Mammary epithelial cell (primary cell): ENCODE measurements around the gene RBMS3.

Experiments used
- EZH2 ChIP-seq: IDR thresholded peaks from 2 replicates; pipeline ENCODE4 v1.6.1; 2012; ENCODE audit warnings: low read length, inconsistent platforms, borderline replicate concordance
- TF ChIP-seq, protein P1 (sequence below), 2 donors: IDR thresholded peaks in 1 of 2; conservative IDR thresholded peaks in 1 of 2; 2 replicates each; pipeline ENCODE4 v1.5.1; 2011 to 2012; ENCODE audit warnings: inconsistent platforms in 2 of 2, low read length in 2 of 2, mild to moderate bottlenecking in 2 of 2, control low read depth in 1 of 2, low read depth in 1 of 2; ENCODE audit not compliant: insufficient read depth in 1 of 2; ENCODE audit errors: extremely low read depth in 1 of 2

DNA sequence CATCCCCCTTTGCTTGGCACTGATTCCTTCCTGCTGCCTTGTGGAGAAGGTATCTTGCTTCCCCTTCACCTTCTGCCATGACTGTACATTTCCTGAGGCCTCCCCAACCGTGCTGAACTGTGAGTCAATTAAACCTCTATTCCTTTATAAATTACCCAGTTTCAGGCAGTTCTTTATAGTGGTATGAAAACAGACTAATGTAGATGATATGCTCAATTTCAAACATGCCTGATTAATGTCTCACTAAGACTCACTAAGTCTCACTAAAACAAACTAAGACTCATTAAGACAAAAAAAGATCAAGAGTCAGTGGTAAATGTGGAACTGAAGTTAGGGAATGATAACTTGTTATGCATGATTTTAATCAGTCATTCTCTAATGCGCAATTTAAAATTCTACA is 606.6 kb downstream of the RBMS3 start:
- TF ChIP-seq, protein P1, sequence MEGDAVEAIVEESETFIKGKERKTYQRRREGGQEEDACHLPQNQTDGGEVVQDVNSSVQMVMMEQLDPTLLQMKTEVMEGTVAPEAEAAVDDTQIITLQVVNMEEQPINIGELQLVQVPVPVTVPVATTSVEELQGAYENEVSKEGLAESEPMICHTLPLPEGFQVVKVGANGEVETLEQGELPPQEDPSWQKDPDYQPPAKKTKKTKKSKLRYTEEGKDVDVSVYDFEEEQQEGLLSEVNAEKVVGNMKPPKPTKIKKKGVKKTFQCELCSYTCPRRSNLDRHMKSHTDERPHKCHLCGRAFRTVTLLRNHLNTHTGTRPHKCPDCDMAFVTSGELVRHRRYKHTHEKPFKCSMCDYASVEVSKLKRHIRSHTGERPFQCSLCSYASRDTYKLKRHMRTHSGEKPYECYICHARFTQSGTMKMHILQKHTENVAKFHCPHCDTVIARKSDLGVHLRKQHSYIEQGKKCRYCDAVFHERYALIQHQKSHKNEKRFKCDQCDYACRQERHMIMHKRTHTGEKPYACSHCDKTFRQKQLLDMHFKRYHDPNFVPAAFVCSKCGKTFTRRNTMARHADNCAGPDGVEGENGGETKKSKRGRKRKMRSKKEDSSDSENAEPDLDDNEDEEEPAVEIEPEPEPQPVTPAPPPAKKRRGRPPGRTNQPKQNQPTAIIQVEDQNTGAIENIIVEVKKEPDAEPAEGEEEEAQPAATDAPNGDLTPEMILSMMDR (conservative IDR thresholded peaks at IDR 0.05 in 1 of 2, IDR thresholded peaks at IDR 0.05 in 1 of 2; ENCODE audit: extremely low read depth in 1 of 2, insufficient read depth in 1 of 2, low read depth in 1 of 2, low read length in 2 of 2) = no peak
- TF ChIP-seq EZH2 = no peak
